Stimulated activated CD8-positive, alpha-beta memory T cell treated with anti-CD3 and anti-CD28 coated beads, Interleukin-12 subunit alpha, Interleukin-12 subunit beta, amount 100 ng/mL, for 24 hours (primary cell): ENCODE results near the gene TMEM150B.

Experiments
- DNase-seq: peaks from one replicate; pipeline ENCODE4 v3.0.0-alpha.2; 2020; ENCODE audit errors: extremely low read depth

Gene TMEM150B

GRCh38 chr19:55355213-55355821 lies 30.2 kb upstream of the TMEM150B start:
- no peak for DNase-seq

- DNase-seq: no peak
Observed at GRCh38 chr19:55354698-55355212, 29.6 kb upstream of the TMEM150B start, which contains the start of gene COX6B2. COX6B2 (minus strand) TSS chr19:55354719; CDS start chr19:55354521, 198 bp downstream.

GRCh38 chr19:55353803-55354697 lies 28.9 kb upstream of the TMEM150B start:
- DNase-seq: no peak

- DNase-seq: no peak
Observed at GRCh38 chr19:55353356-55353802, 28.2 kb upstream of the TMEM150B start.

GRCh38 chr19:55352549-55353145 lies 27.5 kb upstream of the TMEM150B start:
- no peak for DNase-seq

- DNase-seq: no peak
Observed at GRCh38 chr19:55352040-55352439, 26.9 kb upstream of the TMEM150B start.

- DNase-seq: no peak
Observed at GRCh38 chr19:55350620-55351315, 25.6 kb upstream of the TMEM150B start.

- no peak for DNase-seq
Observed at GRCh38 chr19:55348317-55349034, 23.3 kb upstream of the TMEM150B start.

- DNase-seq: no peak
Observed at GRCh38 chr19:55347442-55348009, 22.4 kb upstream of the TMEM150B start.

GRCh38 chr19:55346725-55347441 lies 21.7 kb upstream of the TMEM150B start:
- no peak for DNase-seq

- DNase-seq: no peak
Observed at GRCh38 chr19:55345818-55346724, 20.9 kb upstream of the TMEM150B start.

GRCh38 chr19:55345101-55345817 lies 20.1 kb upstream of the TMEM150B start:
- DNase-seq: no peak

- no peak for DNase-seq
Observed at GRCh38 chr19:55344444-55344843, 19.3 kb upstream of the TMEM150B start.

- DNase-seq: no peak
Observed at GRCh38 chr19:55341595-55342531, 16.7 kb upstream of the TMEM150B start.

GRCh38 chr19:55341171-55341588 lies 16.0 kb upstream of the TMEM150B start:
- DNase-seq: peak; percentile 43

- DNase-seq: no peak
Observed at GRCh38 chr19:55340784-55341147, 15.6 kb upstream of the TMEM150B start.
